ENCODE data around the gene ROBO1. TPM values are rescaled to one million over a fixed set of nuclear protein-coding genes. Genes with fewer than 3 reads are reported as not detected.

ROBO1 gene
- total RNA-seq, 2 experiments from 2014 or later = 1.3 to 2.1 TPM

DNA sequence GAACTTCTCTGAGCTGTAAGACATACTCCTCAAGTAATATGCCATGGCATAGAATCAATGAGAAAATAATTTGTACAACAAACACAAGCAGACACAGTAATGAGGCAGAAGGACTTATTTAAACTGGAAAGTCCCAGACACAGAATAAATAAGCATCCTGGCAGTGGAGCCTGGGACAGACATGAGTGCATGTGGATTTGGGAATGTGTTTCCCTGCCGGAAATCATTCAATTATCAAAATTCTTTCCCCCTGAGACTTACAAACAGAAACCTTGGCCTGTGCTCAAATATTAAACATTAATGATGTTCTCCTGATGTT, 520.1 kb downstream of the ROBO1 start:
- intact Hi-C loops (cut with DNase I, micrococcal nuclease) = no loop called here
- DNase-seq (no peak), ATAC-seq (no peak)
- Mint-ChIP-seq H3K4me3 (no peak overlapping the region), H3K27ac (no peak overlapping the region), H3K36me3 (ENCODE audit: low read depth) (no peaks in the 10 kb centered on the region), H3K4me1 (no peaks in the 10 kb centered on the region), H3K9me3 (ENCODE audit: low read depth) (peaks cover 6% of the 10 kb centered on the region), H3K27me3 (no peaks in the 10 kb centered on the region)
- ChIA-PET POLR2A (no interaction called here), CTCF (no interaction called here)

GRCh38 chr3:79246875-79247724, 520.7 kb downstream of the ROBO1 start:
- H3K27ac Mint-ChIP-seq = no peak overlapping the region
- no peaks in the 10 kb centered on the region for H3K4me1 Mint-ChIP-seq
- H3K36me3 Mint-ChIP-seq (ENCODE audit: low read depth) = no peaks in the 10 kb centered on the region
- POLR2A ChIA-PET = no interaction called here
- H3K27me3 Mint-ChIP-seq = no peaks in the 10 kb centered on the region
- ATAC-seq (no peak), DNase-seq (no peak)
- CTCF ChIA-PET = no interaction called here
- H3K4me3 Mint-ChIP-seq = no peak overlapping the region
- intact Hi-C loops (cut with DNase I, micrococcal nuclease) = no loop called here
- H3K9me3 Mint-ChIP-seq (ENCODE audit: low read depth) = peaks cover 6% of the 10 kb centered on the region

DNA sequence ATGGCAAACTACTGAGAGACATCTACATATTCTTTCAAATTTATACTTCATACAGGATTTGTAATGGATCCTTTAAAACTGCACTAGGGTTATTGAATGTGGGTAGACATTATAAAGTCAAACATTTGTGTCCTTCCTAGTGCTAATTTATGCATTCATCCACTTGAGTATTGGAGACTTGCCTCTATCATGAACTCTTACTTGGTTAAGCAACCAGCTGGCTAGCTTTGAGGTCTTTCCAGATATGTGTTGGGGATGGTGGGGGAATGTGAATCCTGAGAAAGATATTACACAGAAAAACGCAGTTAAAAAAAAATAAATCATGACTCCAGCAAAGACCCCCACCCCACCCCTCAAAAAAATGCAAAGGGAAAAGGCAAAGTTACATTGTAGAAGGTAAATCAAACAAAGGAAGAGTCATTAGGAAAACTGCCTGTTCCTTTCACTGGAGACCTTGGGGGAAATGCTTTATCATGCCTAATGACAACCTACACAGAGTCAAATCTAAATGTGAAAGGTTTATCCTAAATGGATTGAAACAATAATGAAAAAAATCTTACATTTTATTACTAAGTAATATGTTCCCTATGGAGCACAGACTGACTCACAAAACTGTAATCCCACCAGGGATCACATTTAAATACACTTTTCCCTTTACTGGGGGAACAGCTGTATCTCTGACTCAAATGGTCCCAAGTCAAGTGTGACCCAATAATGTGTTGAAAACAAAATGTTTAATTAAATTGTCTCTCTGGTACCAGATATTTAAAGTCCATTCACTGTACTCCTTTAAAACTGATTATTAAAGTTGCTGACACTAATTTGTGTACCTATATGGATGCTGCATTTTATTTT, 522.3 kb downstream of the ROBO1 start:
- no peak overlapping the region for H3K27ac Mint-ChIP-seq
- ChIA-PET POLR2A (no interaction called here), CTCF (no interaction called here)
- H3K9me3 Mint-ChIP-seq (ENCODE audit: low read depth) = peaks cover 6% of the 10 kb centered on the region
- no peaks in the 10 kb centered on the region for H3K36me3 Mint-ChIP-seq (ENCODE audit: low read depth)
- DNase-seq = no peak
- no peak overlapping the region for H3K4me3 Mint-ChIP-seq
- H3K27me3 Mint-ChIP-seq = no peaks in the 10 kb centered on the region
- no peaks in the 10 kb centered on the region for H3K4me1 Mint-ChIP-seq
- ATAC-seq = no peak
- intact Hi-C loops (cut with DNase I, micrococcal nuclease) = no loop called here

GRCh38 chr3:79236496-79236895, 531.3 kb downstream of the ROBO1 start:
- CTCF ChIA-PET = no interaction called here
- H3K36me3 Mint-ChIP-seq (ENCODE audit: low read depth) = no peaks in the 10 kb centered on the region
- DNase-seq (no peak), ATAC-seq (no peak)
- no peak overlapping the region for H3K4me3 Mint-ChIP-seq
- POLR2A ChIA-PET = no interaction called here
- H3K27me3 Mint-ChIP-seq = no peaks in the 10 kb centered on the region
- intact Hi-C loops (cut with DNase I, micrococcal nuclease) = no loop called here
- no peaks in the 10 kb centered on the region for H3K4me1 Mint-ChIP-seq
- H3K27ac Mint-ChIP-seq = no peak overlapping the region
- H3K9me3 Mint-ChIP-seq (ENCODE audit: low read depth) = peaks cover 9% of the 10 kb centered on the region

GRCh38 chr3:79233431-79234060, 534.3 kb downstream of the ROBO1 start:
- intact Hi-C loops (cut with DNase I, micrococcal nuclease) = no loop called here
- Mint-ChIP-seq H3K4me3 (no peak overlapping the region), H3K27me3 (no peaks in the 10 kb centered on the region), H3K27ac (no peak overlapping the region), H3K4me1 (no peaks in the 10 kb centered on the region), H3K36me3 (ENCODE audit: low read depth) (no peaks in the 10 kb centered on the region), H3K9me3 (ENCODE audit: low read depth) (peaks cover 14% of the 10 kb centered on the region)
- DNase-seq = no peak
- CTCF ChIA-PET = no interaction called here
- POLR2A ChIA-PET = no interaction called here
- ATAC-seq = no peak

GRCh38 chr3:79230266-79230665, 537.5 kb downstream of the ROBO1 start:
- H3K27ac Mint-ChIP-seq = no peak overlapping the region
- H3K4me1 Mint-ChIP-seq = no peaks in the 10 kb centered on the region
- H3K4me3 Mint-ChIP-seq = no peak overlapping the region
- no peak for DNase-seq
- ChIA-PET CTCF (no interaction called here), POLR2A (no interaction called here)
- ATAC-seq = no peak
- H3K27me3 Mint-ChIP-seq = no peaks in the 10 kb centered on the region
- intact Hi-C loops (cut with DNase I, micrococcal nuclease) = no loop called here
- H3K36me3 Mint-ChIP-seq (ENCODE audit: low read depth) = no peaks in the 10 kb centered on the region
- H3K9me3 Mint-ChIP-seq (ENCODE audit: low read depth) = peaks cover 13% of the 10 kb centered on the region

DNA sequence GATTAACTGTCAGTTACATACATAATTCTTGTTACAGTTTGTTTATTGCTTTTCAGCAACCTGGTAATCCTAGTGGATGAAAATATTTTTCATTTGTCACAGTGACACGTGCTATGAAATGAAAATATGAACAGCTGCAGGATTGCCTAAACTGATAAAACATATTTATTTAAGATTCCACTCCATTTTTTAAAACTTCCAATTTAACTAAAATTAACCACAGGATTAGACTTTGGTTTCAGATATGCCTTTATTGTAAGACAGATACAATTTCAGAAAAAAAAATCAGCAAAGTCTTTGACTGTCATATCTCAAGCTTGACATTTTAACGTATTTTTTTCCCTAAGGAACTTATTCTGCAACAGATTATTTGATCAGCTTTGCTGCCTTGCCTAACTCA, 550.7 kb downstream of the ROBO1 start:
- H3K27me3 Mint-ChIP-seq = no peaks in the 10 kb centered on the region
- no peak overlapping the region for H3K27ac Mint-ChIP-seq
- CTCF ChIA-PET = no interaction called here
- H3K4me3 Mint-ChIP-seq = no peak overlapping the region
- intact Hi-C loops (cut with DNase I, micrococcal nuclease) = no loop called here
- ATAC-seq (no peak), DNase-seq (no peak)
- no peaks in the 10 kb centered on the region for H3K36me3 Mint-ChIP-seq (ENCODE audit: low read depth)
- POLR2A ChIA-PET = no interaction called here
- H3K4me1 Mint-ChIP-seq = no peaks in the 10 kb centered on the region
- H3K9me3 Mint-ChIP-seq (ENCODE audit: low read depth) = peaks cover 9% of the 10 kb centered on the region

- no peaks in the 10 kb centered on the region for H3K36me3 Mint-ChIP-seq (ENCODE audit: low read depth)
- no peak for ATAC-seq
- ChIA-PET POLR2A (no interaction called here), CTCF (no interaction called here)
- no peak overlapping the region for H3K27ac Mint-ChIP-seq
- H3K4me3 Mint-ChIP-seq = no peak overlapping the region
- intact Hi-C loops (cut with DNase I, micrococcal nuclease) = no loop called here
- no peak for DNase-seq
- peaks cover 3% of the 10 kb centered on the region for H3K9me3 Mint-ChIP-seq (ENCODE audit: low read depth)
- H3K27me3 Mint-ChIP-seq = no peaks in the 10 kb centered on the region
- H3K4me1 Mint-ChIP-seq = no peaks in the 10 kb centered on the region
Observed at GRCh38 chr3:79215286-79215685, 552.5 kb downstream of the ROBO1 start.

GRCh38 chr3:79211586-79212359, 556.0 kb downstream of the ROBO1 start:
- Mint-ChIP-seq H3K36me3 (ENCODE audit: low read depth) (no peaks in the 10 kb centered on the region), H3K4me1 (no peaks in the 10 kb centered on the region), H3K4me3 (no peak overlapping the region), H3K9me3 (ENCODE audit: low read depth) (peaks cover 5% of the 10 kb centered on the region), H3K27me3 (no peaks in the 10 kb centered on the region), H3K27ac (no peak overlapping the region)
- ATAC-seq (no peak), DNase-seq (no peak)
- intact Hi-C loops (cut with DNase I, micrococcal nuclease) = no loop called here
- ChIA-PET CTCF (no interaction called here), POLR2A (no interaction called here)

- ATAC-seq (no peak), DNase-seq (no peak)
- Mint-ChIP-seq H3K36me3 (ENCODE audit: low read depth) (no peaks in the 10 kb centered on the region), H3K9me3 (ENCODE audit: low read depth) (peaks cover 7% of the 10 kb centered on the region), H3K27me3 (no peaks in the 10 kb centered on the region), H3K27ac (no peak overlapping the region), H3K4me1 (no peaks in the 10 kb centered on the region), H3K4me3 (no peak overlapping the region)
- CTCF ChIA-PET = no interaction called here
- intact Hi-C loops (cut with DNase I, micrococcal nuclease) = no loop called here
- POLR2A ChIA-PET = no interaction called here
Observed at GRCh38 chr3:79204351-79204750, 563.4 kb downstream of the ROBO1 start.

DNA sequence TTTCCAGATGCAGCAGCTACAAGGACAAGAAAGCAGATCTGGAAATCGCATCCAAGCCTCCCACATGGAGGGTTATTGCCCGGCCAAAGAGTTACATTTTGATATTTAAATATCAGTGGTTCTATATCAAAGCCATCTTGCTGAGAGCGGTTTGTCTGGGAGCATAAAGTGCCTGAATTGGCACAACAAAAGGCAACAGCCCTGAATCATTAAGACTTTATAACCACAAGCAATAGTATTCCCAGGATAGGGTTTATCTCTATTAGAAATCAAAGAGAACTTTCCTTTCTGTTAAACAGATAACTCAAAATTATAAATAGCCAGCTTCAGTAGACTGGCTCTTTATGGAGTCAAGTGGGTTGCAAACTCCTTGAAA, 564.7 kb downstream of the ROBO1 start:
- Mint-ChIP-seq H3K27me3 (no peaks in the 10 kb centered on the region), H3K4me1 (no peaks in the 10 kb centered on the region), H3K36me3 (ENCODE audit: low read depth) (no peaks in the 10 kb centered on the region), H3K4me3 (no peak overlapping the region), H3K27ac (no peak overlapping the region), H3K9me3 (ENCODE audit: low read depth) (peaks cover 7% of the 10 kb centered on the region)
- ChIA-PET POLR2A (no interaction called here), CTCF (no interaction called here)
- DNase-seq = no peak
- intact Hi-C loops (cut with DNase I, micrococcal nuclease) = no loop called here
- ATAC-seq = no peak

Data from activated CD4-positive, alpha-beta T cell treated with anti-CD3 and anti-CD28 coated beads for 36 hours (primary cell).